Measurements from ENCODE around the gene RPS3A. TPM values are rescaled to one million over a fixed set of nuclear protein-coding genes. Genes with fewer than 3 reads are reported as not detected.
"Not testable (repeated sequence)": the region's sequence is repeated elsewhere in the genome, so short reads cannot be mapped to it uniquely, and the experiment has no call there.

The RPS3A gene
- polyA plus RNA-seq, 1 donor from 2014 or later = 4,982 TPM

- H3F3A ChIP-seq (ENCODE audit: insufficient read depth, low read length, poor library complexity, severe bottlenecking) = no peaks in the 10 kb centered on the region
- no peaks in the 10 kb centered on the region for H3K36me3 ChIP-seq (ENCODE audit: insufficient read depth, low read length)
- no peaks in the 10 kb centered on the region for H4K20me1 ChIP-seq (ENCODE audit: insufficient read depth)
- H3K27me3 ChIP-seq (ENCODE audit: insufficient read depth, low read depth, low read length) = no peaks in the 10 kb centered on the region
- H3K79me2 ChIP-seq (replicated peaks; ENCODE audit: insufficient read depth, low read length) = no peaks in the 10 kb centered on the region
- H3K27ac ChIP-seq (ENCODE audit: low read length) = no peak overlapping the region
- H3K9ac ChIP-seq (ENCODE audit: low read length) = no peak overlapping the region
- H3K9me3 ChIP-seq (ENCODE audit: low read length) = no peaks in the 10 kb centered on the region
- H3K4me2 ChIP-seq (ENCODE audit: low read length) = no peak overlapping the region
- H3K4me3 ChIP-seq (ENCODE audit: low read length) = no peak overlapping the region
- no peak overlapping the region for H2AFZ ChIP-seq (ENCODE audit: low read depth, low read length)
- H3K9me2 ChIP-seq (ENCODE audit: insufficient read depth, low read length) = no peaks in the 10 kb centered on the region
- TF ChIP-seq SMC3 (conservative IDR thresholded peaks at IDR 0.05; ENCODE audit: poor library complexity) = no peak
- TF ChIP-seq EZH2 (IDR thresholded peaks at IDR 0.05; ENCODE audit: borderline replicate concordance, insufficient read depth, low read length, poor library complexity, severe bottlenecking) = no peak
- TF ChIP-seq EP300 (conservative IDR thresholded peaks at IDR 0.05; ENCODE audit: poor library complexity, severe bottlenecking) = no peak
- TF ChIP-seq MXI1 (conservative IDR thresholded peaks at IDR 0.05; ENCODE audit: poor library complexity, severe bottlenecking) = no peak
- TF ChIP-seq POLR2AphosphoS5 (IDR thresholded peaks at IDR 0.05) = no peak
- no peak for TF ChIP-seq RAD21 (conservative IDR thresholded peaks at IDR 0.05)
- TF ChIP-seq REST (IDR thresholded peaks at IDR 0.05; ENCODE audit: borderline replicate concordance) = no peak
- TF ChIP-seq TAF1 (IDR thresholded peaks at IDR 0.05; ENCODE audit: low read depth) = no peak
- TF ChIP-seq CTCF (IDR thresholded peaks at IDR 0.05; ENCODE audit: poor library complexity, severe bottlenecking) = no peak
These were observed 30.4 kb downstream of the RPS3A start for GRCh38 chr4:151129796-151130195.

GRCh38 chr4:151133311-151133710, 33.9 kb downstream of the RPS3A start:
- TF ChIP-seq REST (IDR thresholded peaks at IDR 0.05; ENCODE audit: borderline replicate concordance) = no peak
- no peak for TF ChIP-seq EP300 (conservative IDR thresholded peaks at IDR 0.05; ENCODE audit: poor library complexity, severe bottlenecking)
- TF ChIP-seq CTCF (IDR thresholded peaks at IDR 0.05; ENCODE audit: poor library complexity, severe bottlenecking) = no peak
- no peak for TF ChIP-seq RAD21 (conservative IDR thresholded peaks at IDR 0.05)
- no peak for TF ChIP-seq SMC3 (conservative IDR thresholded peaks at IDR 0.05; ENCODE audit: poor library complexity)
- TF ChIP-seq MXI1 (conservative IDR thresholded peaks at IDR 0.05; ENCODE audit: poor library complexity, severe bottlenecking) = no peak
- no peak for TF ChIP-seq POLR2AphosphoS5 (IDR thresholded peaks at IDR 0.05)
- no peak for TF ChIP-seq EZH2 (IDR thresholded peaks at IDR 0.05; ENCODE audit: borderline replicate concordance, insufficient read depth, low read length, poor library complexity, severe bottlenecking)
- no peak for TF ChIP-seq TAF1 (IDR thresholded peaks at IDR 0.05; ENCODE audit: low read depth)
- H4K20me1 ChIP-seq (ENCODE audit: insufficient read depth) = no peaks in the 10 kb centered on the region
- no peak overlapping the region for H3K4me3 ChIP-seq (ENCODE audit: low read length)
- H3K79me2 ChIP-seq (replicated peaks; ENCODE audit: insufficient read depth, low read length) = no peaks in the 10 kb centered on the region
- no peaks in the 10 kb centered on the region for H3K9me3 ChIP-seq (ENCODE audit: low read length)
- no peaks in the 10 kb centered on the region for H3K9me2 ChIP-seq (ENCODE audit: insufficient read depth, low read length)
- no peak overlapping the region for H3K27ac ChIP-seq (ENCODE audit: low read length)
- no peaks in the 10 kb centered on the region for H3F3A ChIP-seq (ENCODE audit: insufficient read depth, low read length, poor library complexity, severe bottlenecking)
- no peaks in the 10 kb centered on the region for H3K36me3 ChIP-seq (ENCODE audit: insufficient read depth, low read length)
- H2AFZ ChIP-seq (ENCODE audit: low read depth, low read length) = no peak overlapping the region
- H3K4me2 ChIP-seq (ENCODE audit: low read length) = no peak overlapping the region
- no peak overlapping the region for H3K9ac ChIP-seq (ENCODE audit: low read length)
- H3K27me3 ChIP-seq (ENCODE audit: insufficient read depth, low read depth, low read length) = no peaks in the 10 kb centered on the region

- H3K36me3 ChIP-seq (ENCODE audit: insufficient read depth, low read length); H3K4me2 ChIP-seq (ENCODE audit: low read length); H3F3A ChIP-seq (ENCODE audit: insufficient read depth, low read length, poor library complexity, severe bottlenecking); H3K9me2 ChIP-seq (ENCODE audit: insufficient read depth, low read length); H3K9ac ChIP-seq (ENCODE audit: low read length); H3K27ac ChIP-seq (ENCODE audit: low read length); H3K9me3 ChIP-seq (ENCODE audit: low read length); H2AFZ ChIP-seq (ENCODE audit: low read depth, low read length); H3K27me3 ChIP-seq (ENCODE audit: insufficient read depth, low read depth, low read length); H4K20me1 ChIP-seq (ENCODE audit: insufficient read depth); H3K79me2 ChIP-seq (replicated peaks; ENCODE audit: insufficient read depth, low read length); H3K4me3 ChIP-seq (ENCODE audit: low read length): not testable (repeated sequence)
These were observed 36.6 kb downstream of the RPS3A start for GRCh38 chr4:151136048-151136447.

Measured in neural cell (in vitro differentiated cells).